ENCODE results near the gene PRDM8.
"Not testable (repeated sequence)": the region's sequence is repeated elsewhere in the genome, so short reads cannot be mapped to it uniquely, and the experiment has no call there.

PRDM8 gene

GRCh38 chr4:80231180-80231579, 33.9 kb downstream of the PRDM8 start:
- no peak for DNase-seq

GRCh38 chr4:80232707-80233370, 35.5 kb downstream of the PRDM8 start:
- DNase-seq: no peak

- no peak for DNase-seq
Measured at GRCh38 chr4:80233390-80233789, 36.1 kb downstream of the PRDM8 start.

- no peak for DNase-seq
Measured at GRCh38 chr4:80235451-80235850, 38.1 kb downstream of the PRDM8 start.

DNA sequence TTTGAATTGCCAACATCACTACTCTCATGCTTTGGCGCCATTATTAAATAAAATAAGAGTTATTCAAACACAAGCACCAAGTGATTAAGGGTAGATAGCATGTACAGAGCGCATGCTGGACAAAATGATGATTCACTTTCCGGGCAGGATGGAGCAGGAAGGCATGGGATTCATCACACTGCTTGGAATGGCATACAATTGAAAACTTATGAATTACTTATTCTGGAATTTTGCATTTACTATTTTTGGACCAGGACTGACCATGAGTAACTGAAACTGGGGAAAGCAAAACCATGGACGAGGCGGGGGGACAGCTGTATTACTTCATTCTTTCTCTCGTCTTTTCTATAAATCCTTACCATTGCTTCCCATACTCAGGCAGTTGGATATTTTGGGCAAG, 40.7 kb downstream of the PRDM8 start:
- no peak for DNase-seq

DNA sequence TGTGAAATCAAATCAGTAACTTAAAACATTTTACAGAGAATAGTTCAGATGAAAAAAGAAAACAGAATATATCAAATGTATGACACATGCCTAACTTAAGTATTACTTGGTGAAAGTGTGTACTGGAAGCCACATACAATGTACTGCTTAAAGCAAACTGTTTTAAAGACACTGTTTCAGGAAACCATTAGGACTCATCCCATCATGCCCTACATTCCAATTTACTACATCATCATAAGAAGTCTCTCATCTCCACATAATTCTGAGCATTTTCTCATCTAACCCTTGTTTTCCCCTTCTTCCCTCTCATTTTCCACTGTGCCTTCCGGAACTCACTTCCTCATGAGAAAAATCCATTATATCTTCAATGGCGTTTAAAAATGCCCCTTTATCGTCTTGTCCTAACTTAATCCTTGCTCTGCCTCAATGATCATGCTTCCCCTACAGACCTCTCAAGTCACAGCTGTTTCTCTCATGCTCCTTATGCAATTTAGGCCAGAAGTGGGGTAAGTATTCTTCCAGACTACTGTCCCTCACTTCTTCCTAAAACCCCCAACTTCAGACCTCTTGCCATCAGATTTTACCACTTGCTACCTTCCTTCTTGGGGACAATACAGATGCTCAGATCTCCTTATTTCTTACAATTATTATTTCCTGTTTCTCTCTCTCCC, 42.3 kb downstream of the PRDM8 start:
- no peak for DNase-seq

DNA sequence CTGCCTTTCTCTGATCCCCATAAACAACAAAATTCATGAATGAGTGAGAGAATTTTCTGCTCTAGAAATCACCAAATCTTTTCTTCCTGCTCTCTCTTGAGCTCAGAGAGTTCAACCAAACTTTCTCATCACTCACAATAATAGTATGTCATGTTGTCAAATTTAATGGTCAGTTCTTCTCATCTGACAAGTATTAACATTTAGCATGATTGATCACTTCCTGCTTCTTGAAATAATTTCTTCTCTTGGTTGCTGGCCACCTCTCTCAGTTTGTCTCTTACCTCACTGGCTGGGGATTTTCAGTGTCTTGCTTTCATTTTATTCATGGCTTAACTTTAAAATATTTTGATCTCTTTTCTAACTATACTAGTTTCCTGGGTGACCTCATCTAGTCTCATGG, 43.7 kb downstream of the PRDM8 start:
- DNase-seq: no peak

DNA sequence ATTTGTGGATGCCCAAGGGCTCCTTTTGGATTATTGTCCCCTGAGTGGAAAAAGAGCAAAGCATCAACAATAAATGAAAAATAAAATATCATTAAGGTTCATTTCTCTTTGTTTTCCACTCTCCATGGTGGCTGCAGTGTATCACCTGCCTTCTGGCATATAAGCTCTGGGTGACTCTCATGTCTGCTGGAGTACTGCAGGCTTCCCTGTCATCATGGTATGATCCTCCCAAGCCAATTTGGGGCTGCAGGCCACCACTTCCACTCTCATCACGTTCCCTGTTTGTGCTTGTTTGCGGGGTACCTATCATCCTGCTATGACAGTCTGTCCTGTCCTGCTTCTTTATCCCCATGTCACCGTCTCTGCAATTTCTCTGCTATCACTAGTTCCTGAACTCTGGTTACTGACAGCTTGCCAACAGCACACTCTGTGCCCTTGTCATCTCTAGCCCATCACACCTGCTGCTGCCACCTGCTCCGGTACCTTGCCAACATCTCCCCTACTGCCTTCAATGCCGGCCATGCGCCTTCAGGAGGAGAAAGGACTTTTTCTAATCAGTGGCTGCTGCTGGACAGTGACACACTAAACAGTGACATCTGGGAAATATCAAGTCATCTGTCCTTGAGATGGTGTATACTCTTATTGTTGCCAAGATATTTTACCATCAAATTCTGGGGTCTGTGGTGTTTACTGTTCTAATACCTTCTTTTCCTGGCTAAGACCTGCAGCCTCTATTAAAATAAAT, 46.1 kb downstream of the PRDM8 start:
- no peak for DNase-seq

- DNase-seq: not testable (repeated sequence)
Measured at GRCh38 chr4:80247484-80247883, 50.2 kb downstream of the PRDM8 start.

- DNase-seq: no peak
Measured at GRCh38 chr4:80249144-80249543, 51.8 kb downstream of the PRDM8 start.

DNA sequence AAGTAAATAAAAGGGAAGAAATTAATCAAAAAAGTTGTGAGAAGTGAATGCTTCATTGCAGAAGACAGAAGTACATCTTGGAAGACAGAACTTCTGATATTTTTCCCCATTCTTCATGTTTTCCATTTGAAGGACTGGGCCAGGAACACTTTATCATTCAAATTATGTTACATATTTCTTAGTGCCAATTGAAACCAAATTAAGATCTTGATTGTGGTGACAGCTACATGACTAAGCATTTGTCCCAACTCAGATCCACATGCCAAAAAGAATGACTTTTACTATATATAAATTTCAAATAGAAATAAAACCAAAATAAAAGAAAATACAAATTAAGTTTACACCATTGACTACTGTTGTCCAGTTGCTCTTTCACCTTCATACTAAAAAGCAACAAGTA, 55.1 kb downstream of the PRDM8 start:
- DNase-seq: no peak

GRCh38 chr4:80252953-80253352, 55.6 kb downstream of the PRDM8 start:
- DNase-seq: no peak

DNA sequence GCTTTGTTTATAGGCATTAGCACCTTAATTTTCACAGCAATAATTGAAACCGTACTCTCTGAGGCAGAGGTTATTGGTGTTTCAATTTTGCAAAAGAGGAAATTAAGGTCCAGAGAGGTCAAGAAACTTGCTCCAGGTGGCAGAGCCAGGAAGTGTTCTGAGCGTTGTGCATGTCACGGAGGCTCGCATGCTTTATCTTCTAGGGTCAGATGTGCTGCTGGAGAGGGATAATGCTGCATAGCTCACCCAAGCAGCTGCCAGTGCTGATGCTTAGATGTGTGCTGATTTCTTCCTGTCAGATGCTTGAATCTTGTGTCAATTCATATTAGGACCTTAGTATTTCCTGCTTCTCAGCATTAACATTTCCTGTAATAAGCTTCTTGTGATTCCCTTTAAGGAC, 56.2 kb downstream of the PRDM8 start:
- no peak for DNase-seq

All from NCI-H510A treated with DMSO at 0.1 percent for 48 hours (cell line).